Osteoblast (primary cell): ENCODE measurements around the gene PALD1. TPM values are rescaled to one million over a fixed set of nuclear protein-coding genes. Genes with fewer than 3 reads are reported as not detected.

Experiments used
- DNase-seq: peaks from one replicate; pipeline ENCODE4 v3.0.0; 2011; ENCODE audit warnings: low spot score, mixed read lengths; ENCODE audit not compliant: insufficient read length; ENCODE audit errors: missing footprints
- H2AFZ ChIP-seq: 2 replicates; pipeline ENCODE4 v1.6.0; 2011; ENCODE audit warnings: mild to moderate bottlenecking, low read length
- H3K27ac ChIP-seq: 2 replicates; pipeline ENCODE4 v1.5.1; 2011; ENCODE audit warnings: mild to moderate bottlenecking, low read depth, low read length, moderate library complexity
- H3K27me3 ChIP-seq: 2 replicates; pipeline ENCODE4 v1.6.0; 2012; ENCODE audit warnings: mild to moderate bottlenecking, control low read depth, inconsistent platforms, low read length, moderate library complexity; ENCODE audit not compliant: insufficient read depth
- H3K36me3 ChIP-seq: 2 replicates; pipeline ENCODE4 v1.5.1; 2011; ENCODE audit warnings: mild to moderate bottlenecking, low read length, control low read depth, moderate library complexity; ENCODE audit not compliant: insufficient read depth
- H3K4me1 ChIP-seq: 2 replicates; pipeline ENCODE4 v1.5.1; 2011; ENCODE audit warnings: mild to moderate bottlenecking, low read length, control low read depth, moderate library complexity; ENCODE audit not compliant: insufficient read depth
- H3K4me2 ChIP-seq: 2 replicates; pipeline ENCODE4 v1.6.0; 2011; ENCODE audit warnings: mild to moderate bottlenecking, low read length; ENCODE audit not compliant: insufficient read depth
- H3K4me3 ChIP-seq: fragments of 200-600 bp; sonication (generic); 3 replicates; pipeline ENCODE4 v1.5.1; 2012; ENCODE audit warnings: mild to moderate bottlenecking, low read length, inconsistent platforms; ENCODE audit not compliant: insufficient read depth
- H3K79me2 ChIP-seq: 2 replicates; pipeline ENCODE4 v1.6.0; 2012; ENCODE audit warnings: mild to moderate bottlenecking, low read length, control low read depth, inconsistent platforms; ENCODE audit not compliant: insufficient read depth
- H3K9me3 ChIP-seq: 2 replicates; pipeline ENCODE4 v1.5.1; 2011; ENCODE audit warnings: low read depth, low read length, control low read depth
- H4K20me1 ChIP-seq: 2 replicates; pipeline ENCODE4 v1.6.0; 2012; ENCODE audit warnings: mild to moderate bottlenecking, low read length, control low read depth; ENCODE audit not compliant: insufficient read depth
- CTCF ChIP-seq: IDR thresholded peaks from 2 replicates; pipeline ENCODE4 v1.5.1; 2011; ENCODE audit warnings: mild to moderate bottlenecking, low read depth, low read length, moderate library complexity; ENCODE audit errors: extremely low read depth
- total RNA-seq: library from RNA; depleted of rRNA; stranded (reverse); fragments of >200 nt; gene quantifications from 2 replicates; pipeline ENCODE4 v1.2.3, GENCODE V29; 2012

PALD1 gene
- total RNA-seq, 1 donor: under 0.01 TPM

GRCh38 chr10:70487824-70488223 lies 9.3 kb downstream of the PALD1 start:
- H3K27me3 ChIP-seq: no peaks in the 10 kb centered on the region
- H3K36me3 ChIP-seq: no peaks in the 10 kb centered on the region
- no peak overlapping the region for H2AFZ ChIP-seq
- no peak overlapping the region for H3K27ac ChIP-seq
- H4K20me1 ChIP-seq: no peaks in the 10 kb centered on the region
- TF ChIP-seq CTCF: no peak
- H3K4me2 ChIP-seq: no peak overlapping the region
- DNase-seq: no peak
- H3K4me3 ChIP-seq: no peak overlapping the region
- no peaks in the 10 kb centered on the region for H3K4me1 ChIP-seq
- no peaks in the 10 kb centered on the region for H3K9me3 ChIP-seq
- no peaks in the 10 kb centered on the region for H3K79me2 ChIP-seq

- no peaks in the 10 kb centered on the region for H3K27me3 ChIP-seq
- no peak overlapping the region for H2AFZ ChIP-seq
- H3K4me3 ChIP-seq: no peak overlapping the region
- no peaks in the 10 kb centered on the region for H3K4me1 ChIP-seq
- H3K27ac ChIP-seq: no peak overlapping the region
- H3K36me3 ChIP-seq: no peaks in the 10 kb centered on the region
- no peak overlapping the region for H3K4me2 ChIP-seq
- DNase-seq: no peak
- no peak for TF ChIP-seq CTCF
- no peaks in the 10 kb centered on the region for H4K20me1 ChIP-seq
- H3K79me2 ChIP-seq: no peaks in the 10 kb centered on the region
- H3K9me3 ChIP-seq: no peaks in the 10 kb centered on the region
Observed at GRCh38 chr10:70490142-70490541, 11.6 kb downstream of the PALD1 start.

- H3K27me3 ChIP-seq: peaks cover 6% of the 10 kb centered on the region
- H3K4me3 ChIP-seq: no peak overlapping the region
- no peak overlapping the region for H3K4me2 ChIP-seq
- no peaks in the 10 kb centered on the region for H3K36me3 ChIP-seq
- H3K27ac ChIP-seq: no peak overlapping the region
- no peaks in the 10 kb centered on the region for H3K4me1 ChIP-seq
- no peak overlapping the region for H2AFZ ChIP-seq
- TF ChIP-seq CTCF: no peak
- H4K20me1 ChIP-seq: no peaks in the 10 kb centered on the region
- no peaks in the 10 kb centered on the region for H3K9me3 ChIP-seq
- no peak for DNase-seq
- H3K79me2 ChIP-seq: no peaks in the 10 kb centered on the region
Observed at GRCh38 chr10:70491614-70492013, 13.0 kb downstream of the PALD1 start.

- TF ChIP-seq CTCF: no peak
Observed at GRCh38 chr10:70492786-70493659, 14.5 kb downstream of the PALD1 start.

More at GRCh38 chr10:70492786-70493659, 14.5 kb downstream of the PALD1 start:
- Histone ChIP-seq H3K4me1 (no peaks in the 10 kb centered on the region), H3K36me3 (no peaks in the 10 kb centered on the region), H3K9me3 (no peaks in the 10 kb centered on the region), H3K27ac (no peak overlapping the region), H3K79me2 (no peaks in the 10 kb centered on the region), H3K4me3 (no peak overlapping the region), H3K4me2 (no peak overlapping the region), H4K20me1 (no peaks in the 10 kb centered on the region), H2AFZ (no peak overlapping the region), H3K27me3 (peaks cover 6% of the 10 kb centered on the region)
- DNase-seq: no peak
